Spleen (tissue), 11 donors: ENCODE measurements around the gene PTCH1. TPM values are rescaled to one million over a fixed set of nuclear protein-coding genes. Genes with fewer than 3 reads are reported as not detected.

Experiments
- DNase-seq: peaks from one replicate; pipeline ENCODE4 v3.0.0-alpha.2; 2020
- H3K27ac ChIP-seq, 8 donors: fragments of 200-600 bp; sonication (generic) in 7 of 8; 1 replicate in 4 of 8; 2 replicates in 4 of 8; pipeline versions ENCODE4 v1.5.0 to v1.8.0; 2016 to 2021; ENCODE audit warnings: inconsistent platforms in 4 of 8, mild to moderate bottlenecking in 4 of 8, moderate library complexity in 1 of 8
- H3K27me3 ChIP-seq, 7 donors: fragments of 200-600 bp; sonication (generic) in 6 of 7; replicated peaks in 1 of 7; 1 replicate in 4 of 7; 2 replicates in 3 of 7; pipeline versions ENCODE4 v1.5.0 to v1.8.0; 2016 to 2021; ENCODE audit warnings: inconsistent platforms in 3 of 7, mild to moderate bottlenecking in 1 of 7
- H3K36me3 ChIP-seq, 6 donors: fragments of 200-600 bp; sonication (generic) in 5 of 6; 1 replicate in 4 of 6; 2 replicates in 2 of 6; pipeline versions ENCODE4 v1.5.0 to v1.8.0; 2016 to 2021; ENCODE audit warnings: inconsistent platforms in 2 of 6
- H3K4me1 ChIP-seq, 6 donors: fragments of 200-600 bp; sonication (generic) in 5 of 6; 1 replicate in 3 of 6; 2 replicates in 3 of 6; pipeline versions ENCODE4 v1.5.0 to v1.8.0; 2016 to 2021; ENCODE audit warnings: inconsistent platforms in 3 of 6
- H3K4me3 ChIP-seq, 8 donors: fragments of 200-600 bp; sonication (generic) in 7 of 8; 1 replicate in 4 of 8; 2 replicates in 4 of 8; pipeline versions ENCODE4 v1.5.0 to v1.8.0; 2016 to 2021; ENCODE audit warnings: inconsistent platforms in 4 of 8, mild to moderate bottlenecking in 4 of 8, moderate library complexity in 2 of 8
- H3K9me3 ChIP-seq, 8 donors: fragments of 200-600 bp; sonication (generic) in 7 of 8; 1 replicate in 4 of 8; 2 replicates in 4 of 8; pipeline versions ENCODE4 v1.5.0 to v1.8.0; 2016 to 2021; ENCODE audit warnings: inconsistent platforms in 4 of 8
- CTCF ChIP-seq, 11 experiments: fragments of 200-600 bp in 7 of 11; fragments of 450-650 bp in 4 of 11; sonication (generic) in 4 of 11; IDR thresholded peaks in 8 of 11; conservative IDR thresholded peaks in 3 of 11; 1 replicate in 7 of 11; 2 replicates in 4 of 11; pipeline versions ENCODE4 v1.4.0 to v1.8.0; 2016 to 2021; ENCODE audit warnings: antibody characterized with exemption in 11 of 11, inconsistent platforms in 4 of 11, mild to moderate bottlenecking in 1 of 11
- POLR2A ChIP-seq, 3 donors: fragments of 450-650 bp; IDR thresholded peaks; one replicate each; pipeline ENCODE4 v1.5.1; 2017; ENCODE audit warnings: antibody characterized with exemption in 3 of 3, mild to moderate bottlenecking in 1 of 3
- POLR2AphosphoS5 ChIP-seq, 3 donors: sonication (generic); formaldehyde crosslinking; IDR thresholded peaks; one replicate each; pipeline ENCODE4 v1.5.1; 2017; ENCODE audit warnings: antibody characterized with exemption in 3 of 3
- WGBS, 5 donors: extraction: QIAGEN DNeasy Blood & Tissue Kit in 3 of 5; methylation state at CpG; one replicate each; pipeline versions ENCODE4 v1.1.5 to v1.1.7; 2013 to 2018; 5-methylcytosine and 5-hydroxymethylcytosine counted together
- intact Hi-C: fragments of 100-400 bp; cut with DNase I; formaldehyde crosslinking; loops from one replicate; pipeline ENCODE4 v1.15.0; 2023; ENCODE audit warnings: low total_unique reads
- polyA plus RNA-seq, 3 donors: library from polyadenylated mRNA; stranded (reverse); fragments of 200-250 nt; gene quantifications; one replicate each; pipeline ENCODE4 v1.2.1, GENCODE V29; 2013
- total RNA-seq, 7 donors: library from RNA; depleted of rRNA in 3 of 7; stranded (reverse); fragments of >200 nt in 3 of 7; fragmentation: NEBNext Ultra II Directional in 4 of 7; extraction: Animal tissue kit (Norgen Biotek cat#: 25700) in 4 of 7; gene quantifications; one replicate each; pipeline versions ENCODE4 v1.1.0 to v1.2.1, GENCODE V29; 2016 to 2021
- donor health status: healthy with polysubstance abuse.
- donor health status: DM: no; HTN: no; CAD: no; lungs with moderate emphysema.
- donor health status: DM: no; HTN: no; CAD: no.
- donor health status: Bipolar disorder and iron deficiency.
- donor health status: healthy.
- donor health status: DM: no; HTN: no; CAD: no.
- donor health status: DM: yes; HTN: yes; CAD: no.

Gene PTCH1
- total and polyA plus RNA-seq, 10 donors: 0.70 to 32.1 (median 11.3) TPM

- Histone ChIP-seq H3K9me3 (peaks cover 0 to 19% (median 9%) of the 10 kb centered on the region in 8 donors), H3K36me3 (no peaks in the 10 kb centered on the region)
- TF ChIP-seq POLR2AphosphoS5 (IDR thresholded peaks at IDR 0.05) (peak in 1 of 3 donors; percentile 13), POLR2A (IDR thresholded peaks at IDR 0.05) (no peak)
These were observed 82.4 kb downstream of the PTCH1 start for GRCh38 chr9:95434116-95435073.

GRCh38 chr9:95433096-95433819 lies 83.5 kb downstream of the PTCH1 start:
- DNase-seq: no peak
- 47 to 53% (median 50%) methylated on average over 8 of the region's 8 CpGs for WGBS, 5 donors
- H3K4me3 ChIP-seq: no peak overlapping the region
- H3K27ac ChIP-seq: no peak overlapping the region
- H3K36me3 ChIP-seq: no peaks in the 10 kb centered on the region
- H3K9me3 ChIP-seq: peaks cover 0 to 23% (median 9%) of the 10 kb centered on the region in 8 donors
- intact Hi-C loops: no loop called here
- H3K4me1 ChIP-seq: no peaks in the 10 kb centered on the region
- H3K27me3 ChIP-seq: no peaks in the 10 kb centered on the region
- TF ChIP-seq POLR2A (IDR thresholded peaks at IDR 0.05) (no peak), CTCF (IDR thresholded peaks at IDR 0.05 in 8 of 11, conservative IDR thresholded peaks at IDR 0.05 in 3 of 11) (no peak), POLR2AphosphoS5 (IDR thresholded peaks at IDR 0.05) (no peak)

More at GRCh38 chr9:95434116-95435073, 82.4 kb downstream of the PTCH1 start:
- Histone ChIP-seq H3K27me3 (peaks cover 0 to 2% (median 0%) of the 10 kb centered on the region in 7 donors), H3K27ac (no peak overlapping the region), H3K4me1 (no peaks in the 10 kb centered on the region), H3K4me3 (no peak overlapping the region)
- DNase-seq: no peak
- intact Hi-C loops: no loop called here
- 70 to 75% (median 73%) methylated on average over 25 of the region's 25 CpGs for WGBS, 5 donors

GRCh38 chr9:95431286-95431685 lies 85.5 kb downstream of the PTCH1 start:
- TF ChIP-seq POLR2A (IDR thresholded peaks at IDR 0.05) (no peak), CTCF (IDR thresholded peaks at IDR 0.05 in 8 of 11, conservative IDR thresholded peaks at IDR 0.05 in 3 of 11) (no peak), POLR2AphosphoS5 (IDR thresholded peaks at IDR 0.05) (no peak)
- intact Hi-C loops: no loop called here
- Histone ChIP-seq H3K27ac (no peak overlapping the region), H3K27me3 (peaks cover 0 to 12% (median 9%) of the 10 kb centered on the region in 7 donors), H3K36me3 (no peaks in the 10 kb centered on the region), H3K4me1 (peaks cover 2 to 9% (median 6%) of the 10 kb centered on the region in 6 donors), H3K9me3 (peaks cover 0 to 23% (median 9%) of the 10 kb centered on the region in 8 donors), H3K4me3 (no peak overlapping the region)
- no peak for DNase-seq
- WGBS, 5 donors: 82 to 100% (median 91%) methylated on average over 1 of the region's 1 CpG

GRCh38 chr9:95429948-95430620 lies 86.7 kb downstream of the PTCH1 start:
- H3K27ac ChIP-seq: no peak overlapping the region
- H3K27me3 ChIP-seq: peaks cover 0 to 23% (median 10%) of the 10 kb centered on the region in 7 donors
- H3K4me1 ChIP-seq: peaks cover 7 to 16% (median 12%) of the 10 kb centered on the region in 6 donors
- peaks cover 0 to 23% (median 9%) of the 10 kb centered on the region in 8 donors for H3K9me3 ChIP-seq
- TF ChIP-seq CTCF (IDR thresholded peaks at IDR 0.05 in 8 of 11, conservative IDR thresholded peaks at IDR 0.05 in 3 of 11) (no peak), POLR2A (IDR thresholded peaks at IDR 0.05) (no peak), POLR2AphosphoS5 (IDR thresholded peaks at IDR 0.05) (no peak)
- no peak for DNase-seq
- no peak overlapping the region for H3K4me3 ChIP-seq
- intact Hi-C loops: no loop called here
- WGBS, 5 donors: 86 to 92% (median 87%) methylated on average over 7 of the region's 7 CpGs
- no peaks in the 10 kb centered on the region for H3K36me3 ChIP-seq
